Activated T-helper 17 cell treated with anti-CD3 and anti-CD28 coated beads, Interleukin-2, amount 50 U/mL, for 72 hours (primary cell): ENCODE measurements around the gene DDX56. TPM values are rescaled to one million over a fixed set of nuclear protein-coding genes. Genes with fewer than 3 reads are reported as not detected.

ENCODE experiments used
- ATAC-seq: fragments of 150-1000 bp; cut with Tn5 transposase; replicated peaks from 2 replicates; pipeline ENCODE4 v1.10.0; 2021; ENCODE audit warnings: mild to moderate bottlenecking, moderate library complexity
- H3K27ac Mint-ChIP-seq: one replicate; pipeline ENCODE4 v1.8.0; 2022; ENCODE audit warnings: mixed read lengths
- H3K27me3 Mint-ChIP-seq: one replicate; pipeline ENCODE4 v1.8.0; 2022; ENCODE audit warnings: mixed read lengths
- H3K36me3 Mint-ChIP-seq: one replicate; pipeline ENCODE4 v1.8.0; 2022; ENCODE audit warnings: low read depth, mild to moderate bottlenecking, mixed read lengths
- H3K4me1 Mint-ChIP-seq: one replicate; pipeline ENCODE4 v1.8.0; 2022; ENCODE audit warnings: mixed read lengths
- H3K4me3 Mint-ChIP-seq: one replicate; pipeline ENCODE4 v1.8.0; 2022; ENCODE audit warnings: mild to moderate bottlenecking, mixed read lengths
- H3K9me3 Mint-ChIP-seq: one replicate; pipeline ENCODE4 v1.8.0; 2022; ENCODE audit warnings: mixed read lengths
- total RNA-seq, 2 donors: library from RNA; stranded (reverse); gene quantifications; one replicate each; pipeline ENCODE4 v1.2.3, GENCODE V29; 2022

Gene DDX56
- total RNA-seq, 2 donors from 2014 or later, result 80.2 to 110 TPM

DNA sequence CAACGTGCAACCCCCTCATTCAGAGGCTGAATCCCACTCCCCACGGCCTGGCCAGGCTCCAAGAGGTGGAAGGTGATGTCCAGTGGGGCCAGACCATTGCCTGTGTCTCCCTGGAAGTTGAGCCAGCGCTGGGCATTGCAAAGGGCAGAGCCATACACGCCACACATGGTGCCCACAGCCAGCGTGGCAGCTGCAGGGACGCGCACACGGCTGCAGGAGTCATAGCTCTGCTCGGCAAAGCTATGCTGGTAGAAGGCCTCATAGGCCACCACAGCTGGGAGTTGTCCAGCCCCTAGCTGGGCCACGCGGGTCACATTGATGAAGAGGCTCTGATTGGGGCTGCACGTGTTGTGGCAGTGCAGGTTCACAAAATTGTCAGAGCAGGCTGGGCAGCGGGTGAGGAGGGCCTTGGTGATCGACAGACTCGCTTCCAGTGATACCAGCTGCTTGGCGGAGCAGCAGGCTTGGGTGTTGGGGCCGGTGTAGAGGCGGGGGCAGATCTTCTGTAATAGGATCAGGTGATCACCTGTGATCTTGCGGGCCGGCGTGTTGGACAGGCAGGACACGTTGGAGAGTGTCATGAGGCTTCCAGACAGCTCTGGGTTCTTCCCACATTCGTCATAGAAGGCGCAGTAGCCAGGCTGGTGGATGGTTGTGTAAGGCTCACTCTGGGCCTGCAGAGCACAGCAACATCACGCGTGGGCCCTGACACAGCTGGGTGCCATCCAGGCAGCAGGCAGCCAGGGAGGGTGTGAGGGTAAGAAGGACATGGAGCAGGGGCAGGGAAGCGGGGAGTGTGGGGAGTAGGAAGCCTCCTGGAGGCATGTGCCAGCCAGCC lies 33.8 kb downstream of the DDX56 start:
- H3K27ac Mint-ChIP-seq, result no peak overlapping the region

DNA sequence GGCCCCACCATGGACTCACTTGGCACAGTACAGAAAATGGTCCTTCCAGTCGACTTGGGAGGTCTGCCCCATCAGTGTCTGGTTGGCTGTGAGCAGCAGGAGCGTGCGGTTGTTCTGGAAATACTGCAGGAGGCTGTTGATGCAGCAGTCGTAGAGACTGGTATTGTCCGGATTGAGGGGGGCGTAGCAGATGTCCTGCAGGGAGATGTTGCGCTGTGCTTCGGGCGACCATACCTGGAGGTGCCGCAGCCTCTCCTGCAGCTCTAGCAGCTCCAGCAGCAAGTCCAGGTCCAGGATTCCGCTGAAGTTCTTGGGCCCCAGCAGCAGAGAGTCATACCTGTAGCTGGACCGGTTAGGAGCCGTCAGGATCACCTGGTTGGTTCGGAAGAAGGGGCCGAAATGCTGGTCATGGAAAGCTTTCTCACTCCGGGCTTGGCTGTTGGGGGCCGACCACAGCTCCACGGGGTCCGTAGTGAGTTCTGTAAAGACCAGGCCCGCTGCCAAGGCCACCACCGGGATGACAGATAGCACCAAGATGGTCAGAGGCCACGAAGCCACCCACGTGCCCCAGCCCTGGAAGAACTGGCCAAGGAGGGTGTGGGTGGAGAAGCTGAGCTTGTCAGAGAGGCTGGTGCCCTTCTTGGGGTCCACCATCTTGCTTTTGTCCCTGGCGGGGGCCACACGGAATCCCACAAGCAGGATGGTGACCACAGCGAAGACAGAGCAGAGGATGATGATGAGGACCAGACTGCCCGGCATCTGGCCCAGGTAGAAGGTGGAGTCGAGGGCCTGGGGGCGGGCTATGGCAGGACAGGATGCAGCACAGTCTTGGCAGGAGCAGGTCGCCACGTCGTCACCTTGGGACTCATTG lies 34.7 kb downstream of the DDX56 start:
- no peak for ATAC-seq
- no peaks in the 10 kb centered on the region for H3K9me3 Mint-ChIP-seq
- H3K4me3 Mint-ChIP-seq, result no peak overlapping the region
- H3K4me1 Mint-ChIP-seq, result no peaks in the 10 kb centered on the region
- H3K27ac Mint-ChIP-seq, result no peak overlapping the region
- peaks cover under 1% of the 10 kb centered on the region for H3K27me3 Mint-ChIP-seq
- H3K36me3 Mint-ChIP-seq, result no peaks in the 10 kb centered on the region

More for the DNA sequence above, 33.8 kb downstream of the DDX56 start:
- Mint-ChIP-seq H3K36me3 (no peaks in the 10 kb centered on the region), H3K9me3 (no peaks in the 10 kb centered on the region), H3K27me3 (peaks cover 3% of the 10 kb centered on the region), H3K4me1 (no peaks in the 10 kb centered on the region), H3K4me3 (no peak overlapping the region)
- no peak for ATAC-seq

DNA sequence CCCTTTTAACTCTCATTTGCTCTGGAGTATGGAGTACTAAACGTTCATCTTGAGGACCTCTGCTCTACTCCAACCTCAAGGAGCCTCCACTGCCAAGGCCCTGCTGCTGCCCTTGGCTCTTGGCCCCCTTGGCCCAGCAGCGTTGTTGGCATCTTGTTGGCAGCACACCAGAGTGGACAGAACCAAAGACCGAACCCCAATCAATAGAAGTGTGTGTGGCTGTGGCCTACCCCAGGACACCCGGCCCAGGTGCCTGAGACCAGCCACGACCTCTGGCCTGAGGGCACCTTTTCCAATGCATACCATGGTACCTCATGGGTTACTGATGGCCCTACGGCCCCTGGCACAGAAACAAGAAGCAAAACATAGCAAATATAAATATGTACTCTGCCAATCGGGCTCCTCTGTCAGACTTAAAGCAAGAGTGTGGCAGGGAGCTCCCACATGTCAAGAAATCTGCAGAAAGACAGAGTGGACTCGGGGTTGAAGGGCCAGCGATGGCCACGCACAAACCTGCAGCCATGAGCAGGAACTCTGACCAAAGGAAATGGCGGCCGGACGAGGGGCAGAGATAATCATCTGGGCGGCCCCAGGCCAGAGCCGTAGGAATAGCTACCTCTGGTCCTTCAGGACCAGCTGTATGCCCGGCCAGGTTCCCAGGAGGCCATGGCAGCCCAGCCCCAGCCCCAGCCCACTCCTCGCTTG lies 35.5 kb downstream of the DDX56 start:
- Mint-ChIP-seq H3K27me3 (no peaks in the 10 kb centered on the region), H3K4me3 (no peak overlapping the region)

DNA sequence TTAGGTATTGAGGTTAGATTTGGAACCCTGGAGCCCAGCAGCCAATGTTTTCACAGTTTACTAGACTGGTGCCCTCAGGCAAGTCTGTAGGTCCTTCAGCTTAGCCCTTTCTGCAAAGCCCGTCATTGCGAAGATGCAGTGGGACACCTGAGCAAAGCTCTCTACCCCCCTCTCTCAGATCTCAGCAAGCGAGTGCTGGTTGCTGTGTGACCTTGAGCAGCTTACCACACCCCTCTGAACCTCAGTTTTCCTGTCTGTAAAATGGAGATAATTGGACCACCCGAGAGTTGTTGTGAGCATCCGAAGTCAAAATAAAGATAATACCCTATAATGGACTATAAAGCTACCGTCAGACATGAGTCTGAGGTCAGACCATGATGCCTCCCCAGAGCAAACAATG lies 36.3 kb downstream of the DDX56 start:
- Mint-ChIP-seq H3K4me3 (no peak overlapping the region), H3K36me3 (no peaks in the 10 kb centered on the region)
- no peak for ATAC-seq

More for the DNA sequence above, 35.5 kb downstream of the DDX56 start:
- ATAC-seq, result no peak
- H3K4me1 Mint-ChIP-seq, result no peaks in the 10 kb centered on the region
- no peaks in the 10 kb centered on the region for H3K36me3 Mint-ChIP-seq
- H3K27ac Mint-ChIP-seq, result no peak overlapping the region
- no peaks in the 10 kb centered on the region for H3K9me3 Mint-ChIP-seq

DNA sequence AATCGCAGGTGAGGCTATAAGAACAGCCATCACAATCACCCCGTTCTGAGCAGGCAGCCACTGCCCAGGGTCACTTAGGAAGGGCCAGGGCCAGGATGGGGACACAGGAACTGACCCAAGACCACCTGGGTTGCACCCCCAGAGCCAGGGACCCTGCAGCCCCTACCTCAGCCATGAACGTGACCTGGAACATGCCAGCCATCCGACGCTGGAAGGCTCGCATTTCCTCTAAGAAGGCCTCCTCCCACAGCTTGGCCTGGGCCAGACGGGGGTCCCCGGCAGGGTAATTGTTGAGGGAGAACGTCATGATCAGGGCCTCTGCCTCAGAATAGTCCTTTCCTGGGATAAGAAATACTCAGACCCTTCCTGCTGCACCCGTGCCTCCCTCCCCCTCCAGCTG lies 37.6 kb downstream of the DDX56 start:
- no peak overlapping the region for H3K27ac Mint-ChIP-seq
- no peak for ATAC-seq
- H3K9me3 Mint-ChIP-seq, result no peaks in the 10 kb centered on the region
- no peak overlapping the region for H3K4me3 Mint-ChIP-seq
- no peaks in the 10 kb centered on the region for H3K27me3 Mint-ChIP-seq
- no peaks in the 10 kb centered on the region for H3K4me1 Mint-ChIP-seq
- no peaks in the 10 kb centered on the region for H3K36me3 Mint-ChIP-seq

More for the DNA sequence above, 36.3 kb downstream of the DDX56 start:
- Mint-ChIP-seq H3K27ac (no peak overlapping the region), H3K4me1 (no peaks in the 10 kb centered on the region), H3K27me3 (no peaks in the 10 kb centered on the region), H3K9me3 (no peaks in the 10 kb centered on the region)

DNA sequence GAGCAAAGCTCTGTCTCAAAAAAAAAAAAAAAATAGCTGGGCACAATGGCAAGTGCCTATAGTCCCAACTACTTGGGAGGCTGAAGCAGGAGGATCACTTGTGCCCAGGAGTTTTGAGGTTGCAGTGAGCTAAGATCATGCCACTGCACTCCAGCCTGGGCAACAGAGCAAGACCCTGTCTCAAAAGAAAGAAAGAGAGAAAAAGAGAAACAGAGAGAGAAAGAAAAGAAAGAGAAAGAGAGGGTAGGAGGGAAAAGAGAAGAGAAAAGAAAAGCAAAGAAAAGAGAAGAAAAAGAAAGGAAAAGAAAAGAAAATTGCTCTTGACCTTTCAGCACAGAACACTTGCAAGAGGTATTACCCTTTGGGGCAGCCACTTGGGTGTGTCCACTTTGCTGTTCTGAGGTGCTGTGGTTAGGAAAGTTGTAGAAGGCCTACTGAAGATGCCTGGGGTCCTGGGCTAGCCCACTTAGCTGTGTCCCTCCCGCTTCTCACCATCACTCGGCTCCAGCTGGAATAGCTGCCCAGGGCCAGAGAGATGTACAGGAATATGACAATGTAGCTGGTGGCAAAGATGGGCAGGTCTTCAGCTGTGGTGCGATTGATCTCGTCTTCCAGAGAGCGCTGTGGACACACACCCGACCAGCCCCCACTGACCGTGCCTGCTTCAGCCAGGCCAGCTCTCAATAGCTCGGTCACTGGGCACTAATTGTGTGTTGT lies 38.2 kb downstream of the DDX56 start:
- no peaks in the 10 kb centered on the region for H3K4me1 Mint-ChIP-seq
- H3K4me3 Mint-ChIP-seq, result no peak overlapping the region
- no peak for ATAC-seq
- no peaks in the 10 kb centered on the region for H3K27me3 Mint-ChIP-seq
- H3K27ac Mint-ChIP-seq, result no peak overlapping the region
- H3K36me3 Mint-ChIP-seq, result no peaks in the 10 kb centered on the region
- H3K9me3 Mint-ChIP-seq, result no peaks in the 10 kb centered on the region

DNA sequence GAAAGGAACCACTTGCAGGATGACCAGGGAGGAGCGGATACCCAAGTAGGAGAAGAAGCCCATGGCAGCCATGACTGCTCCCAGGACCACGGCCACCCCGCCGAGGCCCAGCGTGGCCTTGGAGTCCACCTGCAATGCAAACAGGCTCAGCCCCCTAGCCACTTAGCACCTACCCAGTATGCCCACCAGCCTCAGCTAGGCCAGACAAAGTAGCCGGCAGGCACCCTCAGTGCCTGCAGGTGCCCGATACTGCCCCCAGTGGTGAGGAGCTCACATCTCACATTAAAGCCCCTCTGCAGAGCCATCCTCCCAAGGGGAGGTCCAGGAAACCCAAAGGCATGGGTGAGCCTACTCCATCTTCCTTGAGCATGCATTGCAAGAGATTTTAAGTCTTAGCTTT lies 39.2 kb downstream of the DDX56 start:
- no peaks in the 10 kb centered on the region for H3K4me1 Mint-ChIP-seq
- no peak overlapping the region for H3K27ac Mint-ChIP-seq
- no peaks in the 10 kb centered on the region for H3K27me3 Mint-ChIP-seq
- H3K4me3 Mint-ChIP-seq, result no peak overlapping the region
- ATAC-seq, result peak; percentile 74
- H3K9me3 Mint-ChIP-seq, result no peaks in the 10 kb centered on the region
- no peaks in the 10 kb centered on the region for H3K36me3 Mint-ChIP-seq

DNA sequence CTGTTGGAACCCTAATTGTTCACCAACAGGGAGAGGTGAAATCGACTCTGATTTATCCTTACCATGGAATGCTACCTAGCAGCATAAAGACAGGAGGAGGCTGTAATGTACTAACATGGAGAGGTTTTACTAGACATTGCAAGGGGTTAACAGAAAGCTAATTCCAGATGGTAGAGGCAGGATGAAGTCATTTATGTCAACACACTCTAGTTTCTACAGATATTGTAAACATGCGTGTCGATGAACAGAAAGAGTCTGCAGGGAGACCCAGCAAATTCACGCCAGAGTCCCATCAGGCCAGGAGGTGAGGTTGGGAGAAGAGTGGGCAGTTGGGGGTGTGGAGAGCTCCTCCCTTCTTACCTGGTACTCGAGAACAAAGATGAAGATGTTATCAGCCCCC lies 39.6 kb downstream of the DDX56 start:
- H3K36me3 Mint-ChIP-seq, result no peaks in the 10 kb centered on the region
- no peak for ATAC-seq
- H3K9me3 Mint-ChIP-seq, result no peaks in the 10 kb centered on the region
- no peaks in the 10 kb centered on the region for H3K4me1 Mint-ChIP-seq
- H3K4me3 Mint-ChIP-seq, result no peak overlapping the region
- H3K27me3 Mint-ChIP-seq, result no peaks in the 10 kb centered on the region
- no peak overlapping the region for H3K27ac Mint-ChIP-seq

DNA sequence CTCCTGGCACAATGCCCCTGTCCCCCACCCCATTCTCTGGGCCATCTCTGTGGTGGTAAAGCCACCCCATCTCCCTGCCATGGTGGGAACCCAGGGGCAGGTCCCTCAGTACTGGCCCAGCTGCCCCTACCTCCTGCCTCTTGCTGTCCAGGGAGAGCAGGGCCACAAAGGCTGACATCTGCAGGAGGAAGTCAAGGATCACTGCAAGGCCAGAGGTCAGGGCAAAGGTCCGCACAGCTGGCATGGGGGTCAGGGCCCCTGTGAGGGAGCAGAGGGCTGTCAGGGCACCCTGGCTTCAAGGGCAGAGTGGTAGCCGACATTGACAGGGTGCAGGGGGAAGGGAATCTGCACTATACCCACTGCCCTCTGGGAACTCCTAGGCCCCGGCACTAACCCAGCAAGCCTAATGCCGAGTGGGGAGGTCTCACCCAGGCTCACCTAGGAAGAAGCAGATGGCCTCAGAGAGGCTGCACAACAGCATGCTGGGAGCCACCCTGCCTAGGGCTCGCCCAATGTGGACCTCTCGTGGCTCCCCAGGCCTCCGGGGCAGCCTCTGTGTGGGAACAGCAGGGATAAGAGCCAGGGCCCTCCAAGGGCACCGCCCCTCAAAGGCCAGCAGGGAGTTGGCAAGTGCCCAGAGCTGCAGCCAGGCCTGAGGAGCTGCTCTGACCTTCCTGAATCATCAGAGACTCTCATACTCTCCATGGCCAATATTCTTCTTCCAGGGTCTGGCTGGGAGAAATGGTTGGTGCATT lies 40.2 kb downstream of the DDX56 start:
- ATAC-seq, result no peak
- Mint-ChIP-seq H3K36me3 (no peaks in the 10 kb centered on the region), H3K27ac (no peak overlapping the region), H3K27me3 (no peaks in the 10 kb centered on the region), H3K4me1 (no peaks in the 10 kb centered on the region), H3K4me3 (no peak overlapping the region), H3K9me3 (no peaks in the 10 kb centered on the region)

DNA sequence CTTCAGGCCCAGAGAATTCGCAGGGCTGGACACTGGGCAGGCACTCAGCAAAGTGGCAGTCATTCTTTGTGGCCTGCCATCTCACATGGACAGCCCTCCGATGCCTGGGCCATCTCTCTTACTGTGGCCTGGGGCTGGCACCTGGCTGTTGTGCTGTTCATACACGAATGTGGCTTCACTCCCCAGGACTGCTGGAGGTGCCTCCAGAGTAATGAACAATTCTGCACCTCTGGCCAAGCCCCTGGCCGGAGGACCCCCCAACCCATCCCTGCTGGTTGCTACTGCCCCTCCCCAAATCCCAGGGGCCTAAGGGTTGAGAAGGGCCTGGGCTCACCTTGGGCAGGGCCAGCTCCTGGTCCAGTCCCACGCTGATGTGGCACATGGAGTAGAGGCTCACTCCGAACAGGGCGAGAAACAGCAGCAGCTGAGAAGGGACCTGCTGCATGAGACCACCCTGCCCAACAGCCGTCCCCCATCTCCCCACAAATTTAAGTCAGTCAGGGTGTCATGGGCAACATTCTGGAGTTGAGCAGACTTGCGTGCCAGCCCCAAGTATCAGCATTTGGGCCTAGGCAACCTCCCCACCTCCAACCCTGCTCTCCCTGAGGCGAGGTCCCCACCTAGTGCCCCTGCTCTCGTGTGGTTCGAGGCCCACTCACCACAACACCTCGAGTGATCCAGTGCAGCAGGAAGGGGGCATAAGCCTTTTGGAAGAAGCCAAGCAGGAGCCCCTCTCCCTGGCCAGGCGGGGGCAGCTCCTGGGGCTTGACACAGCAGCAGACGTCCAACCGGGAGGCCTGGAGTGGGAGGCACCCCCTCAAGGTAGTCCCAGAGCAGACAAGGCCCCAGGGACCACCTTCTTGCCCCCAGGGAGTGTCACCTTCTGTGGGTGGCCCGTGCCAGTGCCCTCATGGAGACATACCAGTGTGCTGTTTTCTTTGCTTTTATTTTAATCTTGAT lies 42.0 kb downstream of the DDX56 start:
- no peaks in the 10 kb centered on the region for H3K27me3 Mint-ChIP-seq
- no peaks in the 10 kb centered on the region for H3K4me1 Mint-ChIP-seq
- no peaks in the 10 kb centered on the region for H3K9me3 Mint-ChIP-seq
- peak overlapping the region; percentile 54 for H3K27ac Mint-ChIP-seq
- no peak for ATAC-seq
- H3K4me3 Mint-ChIP-seq, result no peak overlapping the region
- no peaks in the 10 kb centered on the region for H3K36me3 Mint-ChIP-seq

DNA sequence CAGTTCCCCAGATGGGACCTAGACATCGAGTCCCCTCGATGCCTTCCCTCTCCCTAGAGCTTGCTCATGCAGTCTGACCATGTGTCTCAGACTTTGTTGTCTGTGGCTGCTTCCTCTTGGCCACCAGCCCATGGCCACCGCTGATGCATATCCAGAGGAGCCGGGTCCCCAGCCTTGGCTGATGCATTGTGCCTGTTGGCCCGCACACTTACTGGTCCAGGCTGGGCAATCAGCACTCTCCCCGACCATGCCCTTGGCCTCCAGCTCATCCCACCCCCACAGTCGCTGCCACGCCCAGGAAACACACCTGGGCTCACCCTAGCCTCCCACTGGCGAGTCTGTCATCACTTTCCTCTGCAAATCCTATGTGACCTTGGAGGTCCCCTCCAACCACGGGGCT lies 42.7 kb downstream of the DDX56 start:
- Mint-ChIP-seq H3K4me1 (no peaks in the 10 kb centered on the region), H3K27ac (peak overlapping the region; percentile 54), H3K9me3 (no peaks in the 10 kb centered on the region), H3K27me3 (no peaks in the 10 kb centered on the region), H3K4me3 (no peak overlapping the region), H3K36me3 (no peaks in the 10 kb centered on the region)
- no peak for ATAC-seq

DNA sequence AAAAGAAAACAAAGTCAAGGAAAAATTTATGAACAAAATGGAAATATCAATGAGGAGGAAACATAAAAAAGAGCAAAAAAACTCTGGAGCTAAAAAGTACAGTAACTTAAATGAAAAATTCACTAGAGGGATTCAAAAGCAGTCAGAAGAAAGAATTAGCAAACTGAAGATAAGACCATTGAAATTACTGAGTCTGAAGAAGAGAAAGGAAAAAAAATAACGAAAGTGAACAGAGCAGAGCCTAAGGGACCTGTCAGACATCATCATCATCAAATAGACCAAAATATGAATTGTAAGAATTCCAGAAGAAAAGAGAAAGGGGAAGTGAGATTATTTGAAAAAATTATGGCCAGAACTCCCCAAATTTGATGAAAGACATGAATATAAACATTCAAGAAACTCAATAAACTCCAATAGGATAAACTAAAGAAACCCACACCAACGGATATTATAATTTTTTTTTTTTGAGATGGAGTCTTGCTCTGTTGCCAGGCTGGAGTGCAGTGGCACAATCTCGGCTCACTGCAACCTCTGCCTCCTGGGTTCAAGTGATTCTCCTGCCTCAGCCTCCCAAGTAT lies 48.8 kb downstream of the DDX56 start:
- Mint-ChIP-seq H3K36me3 (no peaks in the 10 kb centered on the region), H3K4me1 (no peaks in the 10 kb centered on the region), H3K4me3 (no peak overlapping the region), H3K27me3 (peaks cover 11% of the 10 kb centered on the region), H3K9me3 (peaks cover 8% of the 10 kb centered on the region), H3K27ac (no peak overlapping the region)
- ATAC-seq, result no peak
